Skeletal muscle tissue (tissue), 4 donors: Measurements from ENCODE around the gene ANTXR2. TPM values are rescaled to one million over a fixed set of nuclear protein-coding genes. Genes with fewer than 3 reads are reported as not detected.

Source experiments
- H3K27ac ChIP-seq: one replicate; pipeline ENCODE4 v1.7.0; 2013; ENCODE audit warnings: mild to moderate bottlenecking, low read depth, low read length, inconsistent platforms
- H3K27me3 ChIP-seq, 3 donors: one replicate each; pipeline ENCODE4 v1.7.0; 2013; ENCODE audit warnings: low read length in 3 of 3; ENCODE audit not compliant: control insufficient read depth in 3 of 3, insufficient read depth in 3 of 3
- H3K36me3 ChIP-seq, 3 donors: one replicate each; pipeline ENCODE4 v1.7.0; 2013; ENCODE audit warnings: low read length in 3 of 3; ENCODE audit not compliant: control insufficient read depth in 3 of 3, insufficient read depth in 3 of 3
- H3K4me1 ChIP-seq, 3 donors: one replicate each; pipeline ENCODE4 v1.7.0; 2013; ENCODE audit warnings: low read length in 3 of 3, mild to moderate bottlenecking in 3 of 3; ENCODE audit not compliant: control insufficient read depth in 3 of 3, insufficient read depth in 3 of 3
- H3K4me3 ChIP-seq, 3 donors: one replicate each; pipeline ENCODE4 v1.7.0; 2013; ENCODE audit warnings: low read length in 3 of 3
- H3K9ac ChIP-seq, 3 donors: one replicate each; pipeline ENCODE4 v1.7.0; 2013; ENCODE audit warnings: low read length in 3 of 3, mild to moderate bottlenecking in 3 of 3, moderate library complexity in 2 of 3, low read depth in 1 of 3
- H3K9me3 ChIP-seq, 3 donors: one replicate each; pipeline ENCODE4 v1.7.0; 2013; ENCODE audit warnings: low read length in 3 of 3; ENCODE audit not compliant: control insufficient read depth in 3 of 3
- total RNA-seq: library from RNA; depleted of rRNA; stranded (reverse); fragments of >200 nt; gene quantifications from one replicate; pipeline ENCODE4 v1.2.3, GENCODE V29; 2014
- donor health status: Osteomylitis.

The ANTXR2 gene
- total RNA-seq, 1 donor from 2014 or later, result 45.9 TPM

DNA sequence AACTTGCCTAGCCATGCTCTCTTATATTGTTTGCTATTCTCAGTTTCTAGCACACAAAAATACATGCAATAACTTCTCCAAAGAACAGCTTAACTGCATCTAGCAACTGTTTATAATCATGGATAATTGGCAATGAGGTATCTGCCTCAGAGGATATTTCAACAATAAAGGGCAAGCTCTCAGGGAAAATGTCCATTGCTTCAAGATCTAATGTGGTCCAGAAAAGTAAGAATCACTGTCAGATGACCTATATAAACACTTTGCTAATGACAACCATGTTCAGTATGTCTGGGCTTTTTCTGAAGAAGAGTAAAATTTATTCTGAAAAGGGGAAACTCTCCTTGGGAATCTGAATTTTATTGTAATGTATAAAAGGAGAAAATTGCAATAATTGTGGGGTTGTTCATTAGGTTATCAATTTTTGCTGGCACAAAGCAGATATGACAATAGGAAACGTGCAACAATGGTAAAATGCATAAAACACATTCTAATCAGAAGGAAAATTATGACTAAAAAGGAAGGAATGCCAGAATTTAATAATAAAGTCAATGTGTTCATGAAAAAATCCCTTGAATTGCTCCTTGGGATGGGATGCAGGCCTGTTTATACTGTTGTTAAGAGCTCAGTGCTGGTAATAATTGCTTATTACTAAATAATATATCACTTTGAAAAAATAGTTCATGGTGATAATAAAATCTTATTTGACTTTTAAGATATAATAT, 90.3 kb downstream of the ANTXR2 start:
- no peak overlapping the region for H3K27ac ChIP-seq
- no peak overlapping the region for H3K4me3 ChIP-seq
- no peak overlapping the region for H3K9ac ChIP-seq
- H3K4me1 ChIP-seq, result no peaks in the 10 kb centered on the region
- no peaks in the 10 kb centered on the region for H3K9me3 ChIP-seq
- peaks cover 0 to 3% (median 2%) of the 10 kb centered on the region in 3 donors for H3K36me3 ChIP-seq
- H3K27me3 ChIP-seq, result no peaks in the 10 kb centered on the region

DNA sequence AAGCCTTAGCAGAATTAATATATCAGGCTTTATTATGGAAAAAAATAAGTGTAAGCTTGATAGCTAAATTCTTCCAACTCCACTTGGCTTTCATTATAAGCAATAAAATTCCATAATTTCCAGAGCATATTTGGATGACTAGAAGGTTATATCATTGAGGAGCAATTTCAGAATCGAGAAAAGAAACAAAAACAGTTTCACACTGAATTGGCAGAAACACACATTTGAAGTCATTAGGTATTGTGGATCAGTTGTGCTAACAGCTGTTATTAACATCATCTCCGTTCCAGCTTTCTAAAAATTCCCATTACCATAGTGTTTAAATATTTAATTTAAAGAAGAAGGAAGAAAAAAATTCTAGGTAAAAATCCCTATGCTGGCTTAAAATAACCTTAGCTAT, 92.6 kb downstream of the ANTXR2 start:
- H3K36me3 ChIP-seq, result peaks cover 3 to 5% (median 4%) of the 10 kb centered on the region in 3 donors
- H3K27me3 ChIP-seq, result no peaks in the 10 kb centered on the region
- no peak overlapping the region for H3K9ac ChIP-seq
- no peaks in the 10 kb centered on the region for H3K9me3 ChIP-seq
- no peaks in the 10 kb centered on the region for H3K4me1 ChIP-seq
- no peak overlapping the region for H3K4me3 ChIP-seq
- no peak overlapping the region for H3K27ac ChIP-seq

DNA sequence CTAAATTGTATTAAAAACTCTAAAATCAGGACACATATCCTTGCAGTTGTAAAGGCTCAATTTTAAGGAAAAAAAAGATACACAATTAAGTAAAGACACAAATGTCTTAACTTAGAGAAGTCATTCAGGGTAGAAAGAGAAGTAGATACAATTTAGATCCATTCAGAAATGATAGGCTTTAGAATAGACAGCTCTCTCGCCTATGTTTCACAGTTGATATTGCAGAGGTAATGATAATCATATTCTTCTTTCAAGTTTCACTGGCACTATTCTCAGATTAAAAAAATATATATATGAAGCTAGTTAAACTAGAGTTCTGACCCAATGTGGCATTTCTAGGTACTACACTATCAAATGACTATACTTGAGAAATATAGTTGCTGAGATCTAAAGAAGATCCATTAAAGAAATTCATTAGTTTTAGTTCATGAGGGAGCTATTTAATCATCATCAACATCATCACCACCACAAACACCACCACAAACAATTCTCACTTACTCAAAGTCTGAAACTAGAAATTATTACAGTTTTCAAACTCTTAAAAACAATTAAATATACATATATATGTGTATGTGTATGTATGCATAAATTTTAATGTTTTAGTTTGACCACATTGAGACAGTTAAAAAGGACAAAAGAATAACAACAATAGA, 93.1 kb downstream of the ANTXR2 start:
- peaks cover 3 to 5% (median 4%) of the 10 kb centered on the region in 3 donors for H3K36me3 ChIP-seq
- H3K9me3 ChIP-seq, result no peaks in the 10 kb centered on the region
- no peak overlapping the region for H3K9ac ChIP-seq
- H3K4me3 ChIP-seq, result no peak overlapping the region
- H3K27ac ChIP-seq, result no peak overlapping the region
- no peaks in the 10 kb centered on the region for H3K27me3 ChIP-seq
- no peaks in the 10 kb centered on the region for H3K4me1 ChIP-seq

DNA sequence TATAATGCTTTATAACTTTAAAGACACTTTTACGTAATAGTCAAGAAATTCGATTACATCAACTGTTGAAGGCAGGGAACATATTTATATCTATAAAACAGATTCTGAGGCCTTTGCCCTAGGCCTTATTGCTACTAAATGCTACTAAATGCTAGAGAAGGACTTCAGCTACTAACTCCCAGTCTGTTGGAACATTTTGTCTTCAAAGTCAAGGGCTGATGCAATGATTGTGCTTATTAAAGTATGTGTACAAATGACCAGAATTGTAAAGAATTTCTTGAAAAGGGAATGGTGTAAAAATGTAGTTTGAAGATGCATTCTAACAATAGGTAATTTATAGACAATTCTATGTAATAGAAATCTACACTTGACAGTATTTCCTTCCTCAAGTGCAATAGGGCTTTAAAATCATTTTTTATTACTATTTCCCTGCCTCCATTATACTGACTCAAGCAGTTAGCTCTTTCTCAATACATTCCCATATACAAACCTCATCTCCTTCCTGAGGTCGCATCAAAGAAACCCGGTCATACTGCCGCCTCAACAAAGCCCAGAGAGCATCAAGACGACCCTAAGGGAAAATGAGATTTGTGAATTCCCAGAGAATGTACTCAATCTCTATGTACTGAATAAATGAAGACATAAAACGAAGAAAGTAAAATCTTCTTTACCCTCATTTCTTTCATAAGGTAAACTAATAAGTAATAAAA, 95.7 kb downstream of the ANTXR2 start:
- Histone ChIP-seq H3K27ac (no peak overlapping the region), H3K9me3 (no peaks in the 10 kb centered on the region), H3K27me3 (no peaks in the 10 kb centered on the region), H3K9ac (no peak overlapping the region), H3K4me3 (no peak overlapping the region), H3K4me1 (no peaks in the 10 kb centered on the region), H3K36me3 (peaks cover 3 to 5% (median 4%) of the 10 kb centered on the region in 3 donors)

DNA sequence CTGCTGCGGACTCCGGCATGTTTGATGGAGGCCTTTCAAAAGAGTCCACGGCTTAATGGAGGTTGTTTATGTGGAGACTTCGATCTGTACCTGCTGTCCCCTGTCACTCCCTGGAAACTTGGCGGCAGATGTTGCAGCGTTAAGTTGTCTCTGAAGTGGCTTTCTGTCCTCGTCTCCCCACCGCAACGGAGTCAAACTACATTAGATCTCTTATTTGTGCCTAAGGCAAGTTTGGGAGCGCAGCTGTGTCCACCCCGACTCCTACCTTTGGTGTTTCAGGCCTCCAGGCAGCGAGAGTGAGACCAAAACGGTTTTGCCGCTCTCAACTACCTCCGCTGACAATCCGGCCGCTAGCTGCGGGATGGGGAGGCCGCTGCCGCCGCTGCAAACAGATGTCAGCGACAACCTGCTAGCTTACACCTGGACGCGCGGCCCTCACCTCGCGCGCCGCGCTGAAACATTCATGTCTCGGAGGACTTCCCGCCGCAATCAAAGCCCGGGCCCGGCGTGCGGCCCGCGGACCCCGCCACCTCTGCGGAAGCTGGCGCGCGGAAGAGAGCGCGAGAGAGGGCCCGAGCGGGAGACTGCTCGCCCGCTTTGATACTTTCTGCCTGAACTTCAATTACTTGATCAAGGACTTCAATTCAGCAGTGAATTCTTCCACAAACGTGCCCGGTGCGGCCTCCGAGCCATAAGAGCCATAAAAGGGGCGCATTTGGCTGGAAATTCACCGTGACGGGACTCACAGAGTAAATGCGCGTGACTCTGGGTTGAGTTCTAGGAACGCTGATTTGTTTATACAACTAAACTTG, 108.4 kb downstream of the ANTXR2 start:
- Histone ChIP-seq H3K4me3 (peak overlapping the region in 1 of 3 donors; percentile 22), H3K9me3 (no peaks in the 10 kb centered on the region), H3K27me3 (no peaks in the 10 kb centered on the region), H3K9ac (peak overlapping the region in 1 of 3 donors; percentile 16), H3K4me1 (no peaks in the 10 kb centered on the region), H3K27ac (no peak overlapping the region), H3K36me3 (no peaks in the 10 kb centered on the region)

DNA sequence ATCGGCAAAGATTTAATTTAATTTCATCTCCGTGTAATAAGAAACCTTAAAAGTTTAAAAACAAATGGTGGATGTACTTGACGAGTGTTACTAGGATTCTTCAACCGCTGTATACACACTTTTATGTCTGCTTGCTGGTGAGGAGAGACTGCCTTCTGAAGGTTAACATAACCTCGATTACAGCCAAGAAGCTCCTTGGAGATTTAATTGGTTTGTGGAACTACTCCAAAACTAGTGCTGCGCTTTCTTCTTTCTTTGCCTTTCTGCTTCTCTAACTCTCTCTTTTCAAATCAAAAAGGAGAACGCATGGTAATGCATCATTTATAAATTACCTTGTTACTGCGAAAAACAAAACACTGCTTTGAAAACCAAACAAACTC, 109.0 kb downstream of the ANTXR2 start:
- Histone ChIP-seq H3K4me1 (no peaks in the 10 kb centered on the region), H3K27me3 (no peaks in the 10 kb centered on the region), H3K9ac (no peak overlapping the region), H3K9me3 (no peaks in the 10 kb centered on the region), H3K27ac (no peak overlapping the region), H3K4me3 (peak overlapping the region in 1 of 3 donors; percentile 22), H3K36me3 (no peaks in the 10 kb centered on the region)

DNA sequence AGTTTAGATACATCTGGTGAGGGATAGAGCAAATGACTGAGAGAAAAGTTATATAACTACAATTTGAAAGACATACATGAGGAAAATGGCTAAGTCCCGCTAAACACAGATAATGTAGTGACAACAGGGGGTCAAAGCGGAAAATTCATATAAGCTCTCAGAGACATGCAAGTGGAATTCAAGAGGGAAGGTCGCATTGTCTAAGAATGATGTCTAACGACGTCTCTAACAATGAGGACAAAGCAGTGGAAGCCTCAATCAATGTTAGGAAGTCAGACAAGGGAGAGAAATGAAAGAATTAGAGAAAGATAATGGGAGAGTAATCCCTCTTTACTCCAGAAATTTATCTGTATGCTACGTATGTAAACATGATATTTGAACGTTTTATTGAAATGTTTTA, 113.4 kb downstream of the ANTXR2 start:
- Histone ChIP-seq H3K36me3 (no peaks in the 10 kb centered on the region), H3K4me1 (no peaks in the 10 kb centered on the region), H3K4me3 (no peak overlapping the region), H3K9me3 (no peaks in the 10 kb centered on the region), H3K9ac (no peak overlapping the region), H3K27me3 (no peaks in the 10 kb centered on the region), H3K27ac (no peak overlapping the region)

DNA sequence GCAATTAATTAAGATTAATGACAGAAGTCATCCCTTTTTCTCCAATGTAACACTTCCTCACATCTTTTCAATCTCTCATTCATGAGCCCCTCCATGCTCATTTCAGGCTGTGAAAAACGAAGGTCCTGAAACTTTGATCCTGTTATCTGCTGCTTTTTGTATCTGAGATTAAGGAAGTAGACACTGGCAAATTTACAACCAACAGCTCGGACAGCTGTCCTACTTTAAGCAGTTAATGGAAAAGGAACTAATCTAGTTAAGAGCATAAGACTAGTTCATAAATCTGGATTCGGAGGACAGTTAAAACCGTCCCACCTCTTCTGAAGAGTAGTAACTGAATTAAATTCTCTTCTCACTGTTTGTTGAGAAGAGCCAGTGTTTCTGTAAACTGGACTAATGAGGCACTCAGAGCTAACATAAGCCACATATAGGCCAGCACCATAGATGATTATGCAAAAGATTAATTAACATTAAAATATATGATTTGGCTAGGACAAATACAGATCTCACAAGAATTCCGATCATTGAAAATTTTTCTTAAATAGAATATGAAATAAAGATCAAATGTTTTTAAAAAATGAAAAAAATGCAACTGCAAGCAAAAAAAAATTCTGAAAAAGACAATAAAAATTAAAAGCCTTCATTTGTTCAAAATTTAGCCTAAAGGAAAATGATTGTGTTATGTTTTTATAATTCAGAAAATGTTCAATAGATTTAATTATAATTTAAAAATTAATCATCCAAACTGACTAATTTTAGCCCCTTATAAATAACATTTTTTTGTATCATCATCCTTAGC, 114.4 kb downstream of the ANTXR2 start:
- no peaks in the 10 kb centered on the region for H3K4me1 ChIP-seq
- no peaks in the 10 kb centered on the region for H3K9me3 ChIP-seq
- H3K27me3 ChIP-seq, result no peaks in the 10 kb centered on the region
- H3K4me3 ChIP-seq, result no peak overlapping the region
- no peaks in the 10 kb centered on the region for H3K36me3 ChIP-seq
- no peak overlapping the region for H3K9ac ChIP-seq
- H3K27ac ChIP-seq, result no peak overlapping the region

DNA sequence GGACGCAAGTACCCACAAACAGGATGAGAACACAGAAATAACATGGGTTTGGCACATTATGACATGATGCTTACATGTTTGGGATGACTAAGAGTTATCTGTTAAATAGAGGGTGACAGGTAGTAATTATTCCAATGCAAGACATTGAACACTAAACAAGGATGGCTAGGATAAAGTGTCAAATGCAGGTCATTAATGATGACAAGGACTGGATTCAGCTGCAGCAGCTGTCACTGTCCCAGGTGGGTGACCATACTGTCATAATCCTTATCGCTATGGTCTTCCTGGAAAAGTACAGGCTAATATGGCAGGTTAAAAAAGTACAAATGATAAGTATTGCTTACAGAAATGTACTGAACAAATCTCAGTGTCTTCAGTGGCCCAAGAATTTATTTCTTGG, 123.9 kb downstream of the ANTXR2 start:
- Histone ChIP-seq H3K36me3 (no peaks in the 10 kb centered on the region), H3K27ac (no peak overlapping the region), H3K4me3 (no peak overlapping the region), H3K27me3 (no peaks in the 10 kb centered on the region), H3K9me3 (no peaks in the 10 kb centered on the region), H3K9ac (no peak overlapping the region), H3K4me1 (no peaks in the 10 kb centered on the region)
